GM23248 (cell line): Measurements from ENCODE around the gene PAX9. TPM values are rescaled to one million over a fixed set of nuclear protein-coding genes. Genes with fewer than 3 reads are reported as not detected.

ENCODE experiments used
- DNase-seq: peaks from one replicate; pipeline ENCODE4 v3.0.0-alpha.2; 2015
- H2AFZ ChIP-seq: fragments of 200-600 bp; sonication (generic); 2 replicates; pipeline ENCODE4 v1.6.1; 2016; ENCODE audit warnings: antibody characterized with exemption
- H3F3A ChIP-seq: fragments of 200-600 bp; sonication (generic); 2 replicates; pipeline ENCODE4 v1.6.1; 2016; ENCODE audit warnings: mild to moderate bottlenecking, antibody characterized with exemption, mixed run types; ENCODE audit not compliant: insufficient read depth
- H3K27ac ChIP-seq: fragments of 200-600 bp; sonication (generic); 2 replicates; pipeline ENCODE4 v1.5.1; 2016; ENCODE audit warnings: mild to moderate bottlenecking
- H3K27me3 ChIP-seq: fragments of 200-600 bp; sonication (generic); replicated peaks from 2 replicates; pipeline ENCODE4 v1.6.1; 2016; ENCODE audit warnings: mild to moderate bottlenecking; ENCODE audit not compliant: insufficient read depth
- H3K36me3 ChIP-seq: fragments of 200-600 bp; sonication (generic); 2 replicates; pipeline ENCODE4 v1.6.1; 2016; ENCODE audit warnings: low read depth, mild to moderate bottlenecking
- H3K4me1 ChIP-seq: fragments of 200-600 bp; sonication (generic); 2 replicates; pipeline ENCODE4 v1.6.1; 2016; ENCODE audit warnings: mild to moderate bottlenecking; ENCODE audit not compliant: insufficient read depth
- H3K4me2 ChIP-seq: fragments of 200-600 bp; sonication (generic); one replicate; pipeline ENCODE4 v1.6.1; 2016; ENCODE audit warnings: mild to moderate bottlenecking; ENCODE audit not compliant: unreplicated experiment
- H3K4me3 ChIP-seq: fragments of 200-600 bp; sonication (generic); 2 replicates; pipeline ENCODE4 v1.5.1; 2016; ENCODE audit warnings: mild to moderate bottlenecking
- H3K79me2 ChIP-seq: fragments of 200-600 bp; sonication (generic); 2 replicates; pipeline ENCODE4 v1.6.1; 2016; ENCODE audit warnings: mild to moderate bottlenecking; ENCODE audit not compliant: insufficient read depth
- H3K9ac ChIP-seq: fragments of 200-600 bp; sonication (generic); 2 replicates; pipeline ENCODE4 v1.6.1; 2016; ENCODE audit warnings: mild to moderate bottlenecking
- H3K9me2 ChIP-seq: fragments of 200-600 bp; sonication (generic); 2 replicates; pipeline ENCODE4 v1.6.1; 2016; ENCODE audit warnings: mixed run types, mild to moderate bottlenecking, moderate library complexity; ENCODE audit not compliant: insufficient read depth
- H3K9me3 ChIP-seq: fragments of 200-600 bp; sonication (generic); one replicate; pipeline ENCODE4 v1.6.1; 2017; ENCODE audit warnings: low read depth
- H4K20me1 ChIP-seq: fragments of 200-600 bp; sonication (generic); 2 replicates; pipeline ENCODE4 v1.6.0; 2016; ENCODE audit not compliant: insufficient read depth
- EZH2 ChIP-seq: fragments of 200-600 bp; sonication (generic); IDR thresholded peaks from 2 replicates; pipeline ENCODE4 v1.6.1; 2018; ENCODE audit warnings: antibody characterized with exemption, mild to moderate bottlenecking; ENCODE audit not compliant: insufficient read depth, poor library complexity, severe bottlenecking
- EZH2phosphoT487 ChIP-seq: fragments of 200-600 bp; sonication (generic); IDR thresholded peaks from 2 replicates; pipeline ENCODE4 v1.6.1; 2018; ENCODE audit warnings: antibody characterized with exemption, moderate library complexity, mild to moderate bottlenecking, low read depth; ENCODE audit not compliant: insufficient read depth
- WGBS, 2 experiments: methylation state at CpG; one replicate each; pipeline ENCODE4 v1.1.6; 2015 to 2017; ENCODE audit warnings: low lambda C conversion rate in 2 of 2, low coverage in 1 of 2; ENCODE audit errors: missing lambda C conversion rate in 2 of 2; 5-methylcytosine and 5-hydroxymethylcytosine counted together
- in situ Hi-C: fragments of 300-500 bp; cut with MboI; formaldehyde crosslinking; loops from 2 replicates; pipeline ENCODE4 v1.15.0; 2020
- polyA plus RNA-seq: library from polyadenylated mRNA; unstranded; fragments of >200 nt; fragmentation: Nextera tagmentation; extraction: Ambion mirVana; gene quantifications from 2 replicates; pipeline ENCODE4 v1.2.1, GENCODE V29; 2016
- total RNA-seq: library from RNA; depleted of rRNA; stranded (reverse); fragments of >200 nt; shearing (Covaris generic); gene quantifications from 2 replicates; pipeline ENCODE4 v1.2.3, GENCODE V29; 2014

PAX9 gene
- total and polyA plus RNA-seq, 2 experiments from 2014 or later, result 0.19 TPM; not detected in 1

GRCh38 chr14:36633580-36633979 is 28.1 kb upstream of the PAX9 start:
- no peaks in the 10 kb centered on the region for H3K9me3 ChIP-seq
- no peaks in the 10 kb centered on the region for H4K20me1 ChIP-seq
- H3F3A ChIP-seq, result no peaks in the 10 kb centered on the region
- H3K36me3 ChIP-seq, result no peaks in the 10 kb centered on the region
- no peak for DNase-seq
- no peaks in the 10 kb centered on the region for H3K4me1 ChIP-seq
- peaks cover 13% of the 10 kb centered on the region; the same call in 1 of the 2 replicates for H3K27me3 ChIP-seq
- TF ChIP-seq EZH2 (no peak), EZH2phosphoT487 (no peak)
- in situ Hi-C loops, result no loop called here
- no peaks in the 10 kb centered on the region for H3K79me2 ChIP-seq
- no peak overlapping the region for H3K9ac ChIP-seq
- no peak overlapping the region for H3K27ac ChIP-seq
- no peak overlapping the region for H3K4me3 ChIP-seq
- no peaks in the 10 kb centered on the region for H3K9me2 ChIP-seq
- WGBS, 2 experiments, result 59 to 62% methylated on average over 3 of the region's 3 CpGs
- no peak overlapping the region for H3K4me2 ChIP-seq
- H2AFZ ChIP-seq, result no peak overlapping the region

- in situ Hi-C loops, result no loop called here
- DNase-seq, result peak; percentile 42
- Histone ChIP-seq H3K79me2 (no peaks in the 10 kb centered on the region), H3K9me3 (no peaks in the 10 kb centered on the region), H3K9ac (no peak overlapping the region), H3K9me2 (no peaks in the 10 kb centered on the region), H3K27ac (no peak overlapping the region), H4K20me1 (no peaks in the 10 kb centered on the region), H3F3A (no peaks in the 10 kb centered on the region), H3K27me3 (peaks cover 70% of the 10 kb centered on the region), H2AFZ (peak overlapping the region; percentile 78), H3K36me3 (no peaks in the 10 kb centered on the region), H3K4me1 (peaks cover 7% of the 10 kb centered on the region; the same call in 1 of the 2 replicates), H3K4me3 (peak overlapping the region; percentile 71), H3K4me2 (peak overlapping the region; percentile 86)
- WGBS, 2 experiments, result 7% methylated on average over 52 to 55 of the region's 55 CpGs
- no peak for TF ChIP-seq EZH2phosphoT487
These were observed 14.8 kb upstream of the PAX9 start for GRCh38 chr14:36646664-36647416.

DNA sequence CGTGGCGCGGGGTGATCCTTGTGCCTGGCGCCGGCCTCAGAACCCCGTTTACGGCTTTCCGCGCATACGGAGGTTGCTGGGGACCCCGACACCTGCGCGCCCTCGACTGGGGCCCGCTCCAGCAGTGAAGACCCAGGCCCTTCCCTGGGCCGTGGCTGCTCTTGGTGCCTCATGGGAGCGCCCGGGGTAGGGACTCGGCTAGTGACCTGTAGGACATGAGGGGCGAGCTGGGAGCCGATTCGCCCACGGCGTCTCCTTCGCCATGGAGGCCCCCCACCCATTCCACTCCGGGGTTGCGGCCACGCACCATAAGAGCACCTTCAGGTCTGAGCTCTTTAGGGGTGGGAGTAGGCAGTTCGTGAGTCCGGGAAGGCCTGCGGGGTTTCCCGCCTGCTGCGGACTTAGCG is 14.2 kb upstream of the PAX9 start:
- H3K36me3 ChIP-seq, result no peaks in the 10 kb centered on the region
- H2AFZ ChIP-seq, result peak overlapping the region; percentile 78
- no peaks in the 10 kb centered on the region for H3K79me2 ChIP-seq
- H3K27me3 ChIP-seq, result peaks cover 75% of the 10 kb centered on the region
- no peaks in the 10 kb centered on the region for H3F3A ChIP-seq
- H3K4me2 ChIP-seq, result peak overlapping the region; percentile 86
- H3K9me3 ChIP-seq, result no peaks in the 10 kb centered on the region
- no peaks in the 10 kb centered on the region for H4K20me1 ChIP-seq
- H3K4me1 ChIP-seq, result peaks cover 7% of the 10 kb centered on the region; the same call in 1 of the 2 replicates
- in situ Hi-C loops, result no loop called here
- TF ChIP-seq EZH2phosphoT487, result no peak
- no peak for TF ChIP-seq EZH2
- H3K9me2 ChIP-seq, result no peaks in the 10 kb centered on the region
- no peak overlapping the region for H3K27ac ChIP-seq
- H3K4me3 ChIP-seq, result peak overlapping the region; percentile 71
- DNase-seq, result no peak
- no peak overlapping the region for H3K9ac ChIP-seq
- 8 to 13% methylated on average over 15 to 33 of the region's 34 CpGs for WGBS, 2 experiments

GRCh38 chr14:36647824-36648753 is 13.6 kb upstream of the PAX9 start:
- peaks cover 82% of the 10 kb centered on the region for H3K27me3 ChIP-seq
- TF ChIP-seq EZH2 (peak; percentile 86), EZH2phosphoT487 (no peak)
- H2AFZ ChIP-seq, result peak overlapping the region; percentile 78
- H3F3A ChIP-seq, result no peaks in the 10 kb centered on the region
- in situ Hi-C loops, result no loop called here
- no peaks in the 10 kb centered on the region for H3K9me2 ChIP-seq
- 8 to 10% methylated on average over 56 to 59 of the region's 62 CpGs for WGBS, 2 experiments
- no peaks in the 10 kb centered on the region for H3K79me2 ChIP-seq
- no peak overlapping the region for H3K9ac ChIP-seq
- H4K20me1 ChIP-seq, result no peaks in the 10 kb centered on the region
- H3K36me3 ChIP-seq, result no peaks in the 10 kb centered on the region
- H3K4me2 ChIP-seq, result peak overlapping the region; percentile 86
- H3K4me1 ChIP-seq, result peaks cover 7% of the 10 kb centered on the region; the same call in 1 of the 2 replicates
- H3K27ac ChIP-seq, result no peak overlapping the region
- H3K9me3 ChIP-seq, result no peaks in the 10 kb centered on the region
- H3K4me3 ChIP-seq, result peak overlapping the region; percentile 71
- DNase-seq, result peak; percentile 76
